ENCODE data around the gene DISC1.
A peak's percentile ranks its signal among the peaks of the same experiment; 100 is the strongest.

DISC1 gene

GRCh38 chr1:231743966-231744365 is 117.4 kb downstream of the DISC1 start:
- DNase-seq (ENCODE audit: insufficient read length, low spot score): no peak
- FAIRE-seq: no peak
- no peak for TF ChIP-seq CTCF (IDR thresholded peaks at IDR 0.05; ENCODE audit: insufficient read depth, missing control alignments)

- FAIRE-seq (no peak), DNase-seq (ENCODE audit: insufficient read length, low spot score) (no peak)
- TF ChIP-seq CTCF (IDR thresholded peaks at IDR 0.05; ENCODE audit: insufficient read depth, missing control alignments): no peak
Observed at GRCh38 chr1:231748760-231749415, 122.3 kb downstream of the DISC1 start.

- peak; percentile 91 for FAIRE-seq
- DNase-seq (ENCODE audit: insufficient read length, low spot score): peak; percentile 23
- no peak for TF ChIP-seq CTCF (IDR thresholded peaks at IDR 0.05; ENCODE audit: insufficient read depth, missing control alignments)
Observed at GRCh38 chr1:231750296-231750695, 123.7 kb downstream of the DISC1 start.

GRCh38 chr1:231750818-231751362 is 124.3 kb downstream of the DISC1 start:
- FAIRE-seq (no peak), DNase-seq (ENCODE audit: insufficient read length, low spot score) (no peak)
- TF ChIP-seq CTCF (IDR thresholded peaks at IDR 0.05; ENCODE audit: insufficient read depth, missing control alignments): no peak

GRCh38 chr1:231751415-231751814 is 124.8 kb downstream of the DISC1 start:
- peak; percentile 83 for FAIRE-seq
- no peak for TF ChIP-seq CTCF (IDR thresholded peaks at IDR 0.05; ENCODE audit: insufficient read depth, missing control alignments)
- DNase-seq (ENCODE audit: insufficient read length, low spot score): no peak

GRCh38 chr1:231753313-231753712 is 126.7 kb downstream of the DISC1 start:
- TF ChIP-seq CTCF (IDR thresholded peaks at IDR 0.05; ENCODE audit: insufficient read depth, missing control alignments): no peak
- FAIRE-seq (no peak), DNase-seq (ENCODE audit: insufficient read length, low spot score) (no peak)

GRCh38 chr1:231757101-231757404 is 130.5 kb downstream of the DISC1 start:
- TF ChIP-seq CTCF (IDR thresholded peaks at IDR 0.05; ENCODE audit: insufficient read depth, missing control alignments): no peak
- no peak for FAIRE-seq
- no peak for DNase-seq (ENCODE audit: insufficient read length, low spot score)

Measured in D721Med (cell line).